Sigmoid colon (tissue), 7 donors: Measurements from ENCODE around the gene VPS18. TPM values are rescaled to one million over a fixed set of nuclear protein-coding genes. Genes with fewer than 3 reads are reported as not detected.
"Not testable (repeated sequence)": the region's sequence is repeated elsewhere in the genome, so short reads cannot be mapped to it uniquely, and the experiment has no call there.

Experiments used
- DNase-seq: peaks from one replicate; pipeline ENCODE4 v3.0.0-alpha.2; 2019
- H3K27ac ChIP-seq, 4 donors: fragments of 200-600 bp; sonication (generic); one replicate each; pipeline ENCODE4 v1.5.1; 2016 to 2019; ENCODE audit warnings: mild to moderate bottlenecking in 1 of 4
- H3K27me3 ChIP-seq, 3 donors: fragments of 200-600 bp; sonication (generic); one replicate each; pipeline ENCODE4 v1.5.1; 2019; ENCODE audit warnings: mild to moderate bottlenecking in 1 of 3
- H3K36me3 ChIP-seq, 4 donors: fragments of 200-600 bp; sonication (generic); one replicate each; pipeline ENCODE4 v1.5.1; 2016 to 2019
- H3K4me1 ChIP-seq, 4 donors: fragments of 200-600 bp; sonication (generic); one replicate each; pipeline ENCODE4 v1.5.1; 2017 to 2019
- H3K4me3 ChIP-seq, 4 donors: fragments of 200-600 bp; sonication (generic); one replicate each; pipeline ENCODE4 v1.5.1; 2017 to 2019; ENCODE audit warnings: mild to moderate bottlenecking in 2 of 4, moderate library complexity in 1 of 4
- H3K9me3 ChIP-seq, 4 donors: fragments of 200-600 bp in 3 of 4; sonication (generic) in 3 of 4; one replicate each; pipeline versions ENCODE4 v1.5.1 to v1.6.1; 2013 to 2019
- CTCF ChIP-seq, 4 experiments: fragments of 450-650 bp in 3 of 4; fragments of 200-600 bp in 1 of 4; IDR thresholded peaks; one replicate each; pipeline ENCODE4 v1.5.1; 2016 to 2019; ENCODE audit warnings: antibody characterized with exemption in 4 of 4, mild to moderate bottlenecking in 3 of 4, moderate library complexity in 2 of 4
- EP300 ChIP-seq, 4 donors: sonication (generic); formaldehyde crosslinking; IDR thresholded peaks; one replicate each; pipeline ENCODE4 v1.6.1; 2017; ENCODE audit warnings: antibody characterized with exemption in 4 of 4
- POLR2A ChIP-seq, 2 donors: fragments of 450-650 bp; IDR thresholded peaks; one replicate each; pipeline ENCODE4 v1.6.1; 2016; ENCODE audit warnings: antibody characterized with exemption in 2 of 2, mild to moderate bottlenecking in 2 of 2, moderate library complexity in 2 of 2
- POLR2AphosphoS5 ChIP-seq, 4 donors: sonication (generic); formaldehyde crosslinking; IDR thresholded peaks; one replicate each; pipeline ENCODE4 v1.6.1; 2017; ENCODE audit warnings: antibody characterized with exemption in 4 of 4
- WGBS, 2 donors: extraction: QIAGEN DNeasy Blood & Tissue Kit; methylation state at CpG; one replicate each; pipeline ENCODE4 v1.1.7; 2013; 5-methylcytosine and 5-hydroxymethylcytosine counted together
- intact Hi-C: fragments of 100-400 bp; cut with DNase I; formaldehyde crosslinking; loops from one replicate; pipeline ENCODE4 v1.15.1; 2023
- polyA plus RNA-seq, 3 donors: library from polyadenylated mRNA; stranded (reverse); fragments of 200-250 nt; gene quantifications; one replicate each; pipeline ENCODE4 v1.2.3, GENCODE V29; 2013
- total RNA-seq, 4 donors: library from RNA; depleted of rRNA; stranded (reverse); fragments of >200 nt; gene quantifications; one replicate each; pipeline ENCODE4 v1.1.0, GENCODE V29; 2016
- donor health status: healthy with polysubstance abuse.
- donor health status: Bipolar disorder and iron deficiency.
- donor health status: healthy.

VPS18 gene
- total and polyA plus RNA-seq, 7 donors, result 4.8 to 19.6 (median 17.4) TPM

GRCh38 chr15:40857601-40858341 is 36.5 kb upstream of the VPS18 start:
- WGBS, 2 donors, result 21 to 32% methylated on average over 15 of the region's 15 CpGs
- H3K36me3 ChIP-seq, result no peaks in the 10 kb centered on the region
- peaks cover 0 to 24% (median 10%) of the 10 kb centered on the region in 3 donors for H3K27me3 ChIP-seq
- H3K27ac ChIP-seq, result no peak overlapping the region
- peak; percentile 85 for DNase-seq
- no peaks in the 10 kb centered on the region for H3K9me3 ChIP-seq
- intact Hi-C loops, result loop anchor here (1.0 kb wide), 1 partner anchor 37 kb away; the partner anchor contains the start of gene VPS18
- peaks cover 0 to 8% (median 3%) of the 10 kb centered on the region in 4 donors for H3K4me1 ChIP-seq
- TF ChIP-seq CTCF (IDR thresholded peaks at IDR 0.05), result peak; percentile 85 to 98 (median 96)
- TF ChIP-seq POLR2A (IDR thresholded peaks at IDR 0.05), result no peak
- H3K4me3 ChIP-seq, result no peak overlapping the region

GRCh38 chr15:40858706-40859105 is 35.5 kb upstream of the VPS18 start:
- peaks cover 0 to 8% (median 3%) of the 10 kb centered on the region in 4 donors for H3K4me1 ChIP-seq
- 51 to 74% methylated on average over 10 of the region's 10 CpGs for WGBS, 2 donors
- H3K36me3 ChIP-seq, result no peaks in the 10 kb centered on the region
- no peaks in the 10 kb centered on the region for H3K9me3 ChIP-seq
- H3K27me3 ChIP-seq, result peaks cover 0 to 30% (median 10%) of the 10 kb centered on the region in 3 donors
- no peak overlapping the region for H3K4me3 ChIP-seq
- intact Hi-C loops, result no loop called here
- no peak overlapping the region for H3K27ac ChIP-seq
- TF ChIP-seq EP300 (IDR thresholded peaks at IDR 0.05) (no peak), POLR2A (IDR thresholded peaks at IDR 0.05) (no peak), CTCF (IDR thresholded peaks at IDR 0.05) (no peak), POLR2AphosphoS5 (IDR thresholded peaks at IDR 0.05) (no peak)
- no peak for DNase-seq

- H3K4me1 ChIP-seq, result peaks cover 0 to 8% (median 3%) of the 10 kb centered on the region in 4 donors
- no peak for DNase-seq
- H3K27ac ChIP-seq, result no peak overlapping the region
- H3K36me3 ChIP-seq, result no peaks in the 10 kb centered on the region
- H3K4me3 ChIP-seq, result no peak overlapping the region
- H3K9me3 ChIP-seq, result no peaks in the 10 kb centered on the region
- intact Hi-C loops, result no loop called here
- TF ChIP-seq CTCF (IDR thresholded peaks at IDR 0.05), result peak in 3 of 4 experiments; percentile 30 to 55 (median 53)
- TF ChIP-seq POLR2AphosphoS5 (IDR thresholded peaks at IDR 0.05), result no peak
- peaks cover 0 to 36% (median 13%) of the 10 kb centered on the region in 3 donors for H3K27me3 ChIP-seq
- 35 to 44% methylated on average over 18 of the region's 18 CpGs for WGBS, 2 donors
Measured at GRCh38 chr15:40859206-40859851, 34.9 kb upstream of the VPS18 start.

- H3K36me3 ChIP-seq, H3K9me3 ChIP-seq, H3K4me3 ChIP-seq, DNase-seq, intact Hi-C loops, H3K4me1 ChIP-seq, H3K27ac ChIP-seq: not testable (repeated sequence)
- peaks cover 0 to 39% (median 17%) of the 10 kb centered on the region in 3 donors for H3K27me3 ChIP-seq
- 57 to 78% methylated on average over 4 of the region's 4 CpGs for WGBS, 2 donors
Measured at GRCh38 chr15:40861147-40861546, 33.1 kb upstream of the VPS18 start.

GRCh38 chr15:40863660-40864270 is 30.5 kb upstream of the VPS18 start:
- no peak overlapping the region for H3K27ac ChIP-seq
- no peaks in the 10 kb centered on the region for H3K9me3 ChIP-seq
- no peak for TF ChIP-seq EP300 (IDR thresholded peaks at IDR 0.05)
- TF ChIP-seq POLR2A (IDR thresholded peaks at IDR 0.05), result no peak
- TF ChIP-seq CTCF (IDR thresholded peaks at IDR 0.05), result no peak
- no peak for TF ChIP-seq POLR2AphosphoS5 (IDR thresholded peaks at IDR 0.05)
- WGBS, 2 donors, result 23 to 61% methylated on average over 4 of the region's 4 CpGs
- intact Hi-C loops, result no loop called here
- no peaks in the 10 kb centered on the region for H3K4me1 ChIP-seq
- H3K4me3 ChIP-seq, result no peak overlapping the region
- no peak for DNase-seq
- no peaks in the 10 kb centered on the region for H3K36me3 ChIP-seq
- H3K27me3 ChIP-seq, result peaks cover 0 to 38% (median 14%) of the 10 kb centered on the region in 3 donors
